D341Med (cell line): ENCODE data around the gene KLHL29.

ENCODE experiments used
- DNase-seq: peaks from one replicate; pipeline ENCODE4 v3.0.0; 2012; ENCODE audit warnings: low spot score

The KLHL29 gene

GRCh38 chr2:23695890-23696751 lies 311.1 kb downstream of the KLHL29 start:
- no peak for DNase-seq

- no peak for DNase-seq
Measured at GRCh38 chr2:23696752-23697045, 311.7 kb downstream of the KLHL29 start.

- no peak for DNase-seq
Measured at GRCh38 chr2:23697256-23698075, 312.5 kb downstream of the KLHL29 start.

DNA sequence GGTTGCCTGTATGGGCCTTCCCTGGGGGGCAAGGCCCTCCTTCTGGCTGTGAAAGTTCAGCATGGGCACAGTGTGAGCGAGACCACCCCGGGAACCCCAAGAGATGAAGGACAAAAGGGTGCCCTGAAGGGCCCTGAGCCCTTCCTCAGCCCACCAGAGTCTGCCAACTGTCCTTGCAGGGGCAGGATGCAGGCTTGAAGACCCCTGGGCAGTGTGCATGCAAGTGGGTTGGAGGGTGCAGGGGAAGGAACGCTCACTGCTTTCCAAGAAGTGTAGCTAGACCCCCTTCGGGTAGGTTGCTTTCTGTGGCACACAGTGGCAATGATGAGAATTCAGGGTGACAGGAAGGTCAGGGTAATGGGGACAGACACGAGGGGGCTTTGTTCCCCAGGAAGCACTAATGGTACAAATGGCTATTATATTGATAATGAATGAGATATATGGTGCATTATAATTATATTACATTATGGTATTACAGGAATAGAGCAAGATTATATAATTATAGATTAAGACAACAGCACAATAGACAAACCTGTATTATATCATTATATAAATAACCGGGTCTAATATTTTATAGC lies 313.2 kb downstream of the KLHL29 start:
- DNase-seq, result no peak

DNA sequence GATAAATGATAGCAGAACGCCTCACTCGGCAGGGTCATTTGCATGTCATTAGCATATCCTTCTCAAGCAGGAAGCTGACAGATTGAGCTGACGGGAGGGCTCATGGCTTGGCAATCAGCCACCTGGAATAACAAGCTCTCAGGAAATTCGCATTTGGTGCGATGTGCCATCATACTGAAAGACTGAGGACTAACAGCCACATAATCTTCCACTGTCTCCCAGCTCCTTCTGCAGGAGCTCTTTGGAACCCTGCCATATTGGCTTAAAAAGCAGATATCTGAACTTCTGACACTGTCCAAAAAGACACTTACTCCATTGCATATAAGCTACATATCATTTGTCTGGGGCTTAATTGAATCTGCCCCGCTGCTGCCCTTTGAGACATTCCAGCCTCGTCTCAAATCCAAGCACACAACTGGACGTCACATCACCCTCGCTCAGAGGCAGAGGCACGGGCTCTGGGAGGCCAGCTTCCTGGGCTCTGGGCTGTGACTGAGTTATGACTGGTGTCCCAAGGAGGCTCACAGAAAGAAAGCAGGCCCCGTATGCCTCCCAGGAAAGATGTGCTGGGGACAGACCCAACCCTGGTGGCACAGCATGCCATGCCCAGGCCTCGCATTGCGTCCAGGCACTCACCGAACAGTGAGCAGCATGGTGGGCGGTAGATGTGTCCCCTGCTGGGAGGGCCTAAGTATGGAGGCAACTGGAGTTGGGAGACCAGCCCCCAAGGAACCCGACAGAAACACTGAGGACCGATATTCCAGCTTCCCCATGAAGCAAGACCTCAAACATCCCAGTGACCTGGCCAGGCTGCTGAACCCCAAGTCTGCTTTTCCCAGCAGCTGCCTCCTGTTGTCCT lies 314.0 kb downstream of the KLHL29 start:
- no peak for DNase-seq

DNA sequence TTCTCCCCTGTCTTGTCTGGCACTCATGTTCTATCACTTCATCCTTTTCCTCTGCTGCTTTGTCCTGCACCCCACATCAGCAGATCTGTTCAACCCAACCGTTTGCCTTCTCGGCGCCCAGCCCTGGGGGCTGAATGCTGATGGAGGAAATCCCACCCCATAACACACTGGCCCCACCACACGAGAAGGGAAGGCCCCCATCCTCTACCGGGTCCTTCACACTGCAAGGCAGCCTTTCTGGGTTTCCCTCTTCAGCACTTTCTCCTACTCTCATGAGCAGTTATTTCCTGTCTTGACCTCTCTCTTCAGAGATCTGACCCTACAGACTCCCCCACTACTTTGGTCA lies 314.6 kb downstream of the KLHL29 start:
- no peak for DNase-seq

- DNase-seq, result no peak
Measured at GRCh38 chr2:23700627-23701026, 315.6 kb downstream of the KLHL29 start.

- DNase-seq, result no peak
Measured at GRCh38 chr2:23703037-23703582, 318.1 kb downstream of the KLHL29 start.

DNA sequence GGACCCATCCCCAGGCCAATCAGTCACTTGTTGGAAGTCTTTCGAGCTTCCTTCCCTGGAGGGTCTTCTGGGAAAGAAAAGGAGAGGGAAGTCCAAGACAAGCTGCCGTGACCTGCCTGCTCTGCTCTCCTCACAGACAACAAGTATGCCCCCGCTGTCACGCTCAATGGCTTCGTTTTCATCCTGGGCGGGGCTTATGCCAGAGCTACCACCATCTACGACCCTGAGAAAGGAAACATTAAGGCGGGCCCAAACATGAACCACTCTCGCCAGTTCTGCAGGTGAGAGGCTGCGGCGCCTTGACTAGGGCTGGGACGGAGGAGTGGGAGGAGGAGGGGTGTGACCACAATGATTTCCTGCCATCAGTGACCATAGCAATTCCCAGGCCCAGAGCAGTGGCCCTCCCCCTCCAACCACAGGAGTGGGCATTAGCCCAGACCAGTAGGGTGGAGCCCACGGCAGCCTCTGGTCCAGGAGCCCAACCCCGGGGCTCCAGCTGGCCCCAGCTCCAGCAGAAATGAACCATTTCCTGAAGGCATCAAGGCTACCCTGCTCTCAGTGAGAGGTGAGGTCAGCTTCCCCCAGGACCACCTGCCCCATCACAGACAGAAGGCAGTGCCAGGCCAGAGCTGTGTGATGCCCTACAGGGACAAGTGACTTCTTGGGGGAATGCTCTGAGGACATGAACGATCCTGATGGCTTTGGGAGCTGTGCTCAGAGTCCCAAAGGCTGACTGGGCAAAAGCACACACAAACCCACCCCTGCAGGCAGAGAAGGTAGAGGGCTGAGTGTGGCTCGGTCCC lies 318.8 kb downstream of the KLHL29 start:
- peak; percentile 9 for DNase-seq

DNA sequence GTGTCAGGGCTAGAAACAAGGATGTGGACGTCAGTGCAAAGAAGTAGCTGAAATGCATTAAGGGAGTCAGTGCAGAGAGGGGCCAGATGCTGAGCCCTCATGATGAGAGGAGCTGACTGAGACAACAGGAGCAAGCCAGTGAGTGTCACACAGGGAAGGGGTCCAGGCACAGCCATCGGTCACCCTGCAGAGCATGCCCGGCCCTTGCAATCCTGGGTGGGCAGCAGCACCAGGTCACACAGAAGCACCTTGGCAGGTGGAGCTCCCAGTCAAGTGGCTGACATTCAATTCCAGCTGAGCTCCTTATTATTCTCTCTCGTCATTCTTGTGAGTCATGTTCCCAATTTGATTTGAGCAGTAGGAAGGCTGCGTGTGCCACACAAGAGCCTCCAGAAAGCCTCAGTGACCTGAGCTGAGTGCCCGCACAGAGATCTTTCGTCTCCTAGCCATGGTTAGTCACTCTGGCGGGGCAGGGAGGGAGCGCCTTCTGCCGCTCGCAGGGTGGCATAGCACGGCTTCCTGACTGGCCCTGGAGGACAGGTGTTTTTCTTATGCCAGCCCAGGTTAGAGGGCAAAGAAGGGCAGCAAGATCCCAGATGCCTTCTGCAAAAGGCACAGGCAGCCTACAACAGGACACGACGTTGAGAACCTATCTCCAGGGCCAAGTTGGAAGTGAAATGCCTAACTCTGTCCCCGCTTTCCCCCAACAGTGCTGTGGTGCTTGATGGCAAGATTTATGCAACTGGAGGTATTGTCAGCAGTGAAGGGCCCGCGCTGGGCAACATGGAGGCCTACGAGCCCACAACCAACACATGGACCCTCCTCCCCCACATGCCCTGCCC lies 321.0 kb downstream of the KLHL29 start:
- DNase-seq, result no peak

- DNase-seq, result no peak
Measured at GRCh38 chr2:23706613-23707078, 321.7 kb downstream of the KLHL29 start.

GRCh38 chr2:23707096-23707495 lies 322.1 kb downstream of the KLHL29 start:
- no peak for DNase-seq

DNA sequence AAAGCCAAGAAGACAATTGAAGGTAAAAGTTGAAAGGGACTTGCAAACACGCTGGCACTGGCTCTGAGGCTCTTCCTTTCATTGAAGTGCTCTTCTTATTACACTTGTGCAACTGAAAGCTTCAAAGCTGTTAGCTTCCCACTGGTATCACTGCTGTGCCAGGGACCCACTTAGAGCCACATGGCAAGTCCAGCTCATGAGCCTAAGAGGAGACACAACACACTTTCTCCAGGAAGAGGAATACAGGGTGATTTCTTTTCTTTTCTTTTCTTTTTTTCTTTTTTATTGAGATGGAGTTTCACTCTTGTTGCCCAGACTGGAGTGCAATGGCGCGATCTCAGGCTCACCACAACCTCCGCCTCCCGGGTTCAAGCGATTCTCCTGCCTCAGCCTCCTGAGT lies 323.8 kb downstream of the KLHL29 start:
- no peak for DNase-seq

DNA sequence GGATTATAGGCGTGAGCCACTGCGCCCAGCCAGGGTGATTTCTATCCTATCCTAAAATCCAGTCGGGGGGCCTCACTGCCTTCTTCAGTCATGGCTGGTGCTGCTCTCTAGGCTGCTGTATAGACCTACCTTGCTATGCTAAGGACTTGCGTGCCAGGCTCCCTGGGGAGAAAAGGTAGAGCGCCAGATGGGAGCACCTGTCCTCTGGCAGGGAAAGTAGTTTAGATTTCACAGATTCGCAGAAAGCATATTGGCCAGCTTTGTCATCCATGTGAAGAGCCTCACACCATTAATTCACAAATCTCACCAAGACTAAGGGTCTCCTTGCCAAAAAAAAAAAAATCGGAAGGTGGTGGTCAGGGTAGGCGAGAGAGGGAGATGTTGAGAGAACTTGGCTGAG lies 324.3 kb downstream of the KLHL29 start:
- no peak for DNase-seq

DNA sequence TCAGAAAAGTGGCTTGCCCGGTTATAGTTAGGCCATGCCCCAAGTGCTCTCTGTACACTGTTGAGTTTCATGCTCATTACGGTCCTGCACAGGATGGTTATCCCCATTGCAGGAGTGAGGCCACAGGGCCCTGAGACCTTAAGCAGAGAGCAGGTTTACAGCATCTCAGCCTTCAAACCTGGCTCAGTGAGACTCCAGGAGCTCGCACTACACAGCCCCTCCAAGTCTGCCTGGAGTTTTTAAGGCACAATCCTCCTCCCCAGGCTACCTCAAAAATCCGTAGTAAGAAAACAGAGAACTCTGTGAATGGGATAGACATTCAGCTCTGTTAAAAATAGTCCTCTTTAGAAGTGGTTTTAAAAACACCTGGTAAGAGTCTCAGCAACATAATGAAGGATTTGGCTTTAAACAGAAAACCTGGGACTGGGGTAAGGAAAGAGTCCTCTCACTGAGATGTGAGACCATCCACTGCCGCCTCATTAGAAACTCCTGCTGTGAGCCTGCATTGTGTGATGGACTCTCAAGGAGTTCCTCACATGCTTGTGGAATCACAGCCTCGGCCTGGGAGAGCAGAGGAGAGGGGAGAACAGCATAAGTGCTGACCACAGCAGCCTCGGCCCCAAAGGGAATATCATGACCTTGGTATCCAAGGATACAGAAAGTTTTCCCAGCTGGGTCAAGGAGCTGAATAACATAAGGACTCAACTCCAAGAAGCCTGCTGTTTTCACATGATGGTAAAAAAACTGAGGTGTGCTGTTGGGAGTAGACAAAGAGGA lies 327.2 kb downstream of the KLHL29 start:
- DNase-seq, result no peak

DNA sequence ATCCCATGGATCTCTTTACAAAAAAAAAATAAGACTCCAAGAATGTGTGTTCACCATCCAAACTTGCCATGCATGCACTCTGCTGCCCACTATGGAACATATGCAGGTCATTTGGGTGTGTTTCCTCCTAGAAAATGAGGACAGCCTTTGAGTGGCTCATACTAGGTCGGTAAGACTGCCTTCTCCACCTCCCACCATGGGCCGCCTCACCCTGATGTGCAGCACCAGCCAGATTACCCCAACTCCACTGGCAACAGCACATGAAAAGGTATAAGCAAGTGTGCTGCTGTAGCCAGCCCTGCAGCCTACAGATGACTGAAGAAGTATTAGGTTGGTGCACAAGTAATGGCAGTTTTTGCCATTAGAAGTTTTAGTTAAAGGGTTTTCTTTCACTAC lies 327.8 kb downstream of the KLHL29 start:
- DNase-seq, result no peak

DNA sequence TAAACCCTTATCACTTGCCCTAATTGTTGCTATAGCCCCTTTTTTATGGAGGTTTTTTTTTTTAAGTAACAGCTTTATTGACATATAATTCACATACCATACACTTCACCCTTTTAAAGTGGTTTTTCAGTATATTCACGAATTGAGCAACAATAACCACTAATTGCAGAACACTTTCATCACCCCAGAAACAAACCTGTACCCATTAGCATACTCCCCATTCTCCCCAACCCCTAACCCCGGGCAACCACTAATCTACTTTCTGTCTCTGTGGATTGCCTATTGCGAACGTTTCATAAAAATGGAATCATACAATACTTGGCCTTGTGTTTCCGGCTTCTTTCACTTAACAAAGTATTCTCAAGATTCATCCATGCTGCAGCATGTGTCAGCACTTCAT lies 328.4 kb downstream of the KLHL29 start:
- no peak for DNase-seq

- no peak for DNase-seq
Measured at GRCh38 chr2:23718931-23719700, 334.1 kb downstream of the KLHL29 start.

DNA sequence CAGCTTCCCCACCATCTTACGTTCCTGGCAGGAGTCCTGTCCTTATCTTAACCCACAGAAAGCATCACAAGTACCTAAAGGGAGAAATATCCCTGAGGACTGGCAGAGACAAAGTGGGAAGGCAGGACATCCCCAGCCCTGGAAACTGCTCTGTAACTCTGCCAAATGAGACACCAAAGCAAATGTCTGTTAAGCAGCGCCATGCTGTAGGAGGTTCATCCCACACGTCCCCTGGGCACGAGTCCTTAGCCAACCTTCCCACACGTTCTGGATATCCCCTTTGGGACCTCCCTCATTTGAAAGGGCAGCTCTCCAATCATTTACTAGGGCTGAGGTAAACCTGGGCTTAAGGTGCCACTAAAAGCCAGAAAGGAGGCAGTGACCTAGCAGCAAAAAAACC lies 334.7 kb downstream of the KLHL29 start:
- DNase-seq, result no peak
